Kidney epithelial cell (primary cell): ENCODE data around the gene CXCL5. TPM values are rescaled to one million over a fixed set of nuclear protein-coding genes. Genes with fewer than 3 reads are reported as not detected.
A peak's percentile ranks its signal among the peaks of the same experiment; 100 is the strongest.
"Not testable (repeated sequence)": the region's sequence is repeated elsewhere in the genome, so short reads cannot be mapped to it uniquely, and the experiment has no call there.

Experiments
- DNase-seq: peaks from one replicate; pipeline ENCODE4 v3.0.0-alpha.2; 2010; ENCODE audit warnings: low read depth
- H3K27me3 ChIP-seq: 2 replicates; pipeline ENCODE4 v1.6.0; 2011; ENCODE audit warnings: low read length; ENCODE audit not compliant: control insufficient read depth, insufficient read depth
- H3K36me3 ChIP-seq: 2 replicates; pipeline ENCODE4 v1.5.1; 2011; ENCODE audit warnings: low read length; ENCODE audit not compliant: control insufficient read depth, insufficient read depth
- H3K4me3 ChIP-seq: 2 replicates; pipeline ENCODE4 v1.5.1; 2011; ENCODE audit warnings: low read depth, mild to moderate bottlenecking, control low read depth, low read length
- CTCF ChIP-seq: IDR thresholded peaks from 2 replicates; pipeline ENCODE4 v1.5.1; 2011; ENCODE audit warnings: mild to moderate bottlenecking, moderate library complexity, low read length, control low read depth, inconsistent platforms; ENCODE audit not compliant: insufficient read depth, poor library complexity, severe bottlenecking
- total RNA-seq: library from RNA; depleted of rRNA; stranded (reverse); fragments of >200 nt; gene quantifications from 2 replicates; pipeline ENCODE4 v1.2.3, GENCODE V29; 2015

Gene CXCL5
- total RNA-seq, 1 donor from 2014 or later = 21.4 TPM

DNA sequence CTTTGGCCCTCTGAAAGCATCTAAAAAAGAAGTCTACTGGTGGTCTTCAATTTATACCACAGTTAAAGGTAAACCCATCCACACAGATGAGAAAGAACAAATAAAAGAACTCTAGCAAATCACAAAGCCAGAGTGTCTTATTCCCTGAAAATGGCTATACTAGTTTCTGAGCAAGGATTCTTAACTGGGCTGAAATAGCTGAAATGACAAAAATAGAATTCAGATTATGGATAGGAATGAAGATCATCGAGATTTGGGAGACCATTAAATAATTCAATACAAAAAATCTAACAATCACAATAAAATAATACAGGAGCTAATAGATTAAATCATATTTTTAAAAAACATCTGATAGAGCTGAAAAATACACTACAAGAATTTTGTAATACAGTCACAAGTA is 28.5 kb downstream of the CXCL5 start:
- H3K36me3 ChIP-seq = no peaks in the 10 kb centered on the region
- no peak overlapping the region for H3K4me3 ChIP-seq
- no peak for TF ChIP-seq CTCF
- DNase-seq = no peak
- H3K27me3 ChIP-seq = no peaks in the 10 kb centered on the region

DNA sequence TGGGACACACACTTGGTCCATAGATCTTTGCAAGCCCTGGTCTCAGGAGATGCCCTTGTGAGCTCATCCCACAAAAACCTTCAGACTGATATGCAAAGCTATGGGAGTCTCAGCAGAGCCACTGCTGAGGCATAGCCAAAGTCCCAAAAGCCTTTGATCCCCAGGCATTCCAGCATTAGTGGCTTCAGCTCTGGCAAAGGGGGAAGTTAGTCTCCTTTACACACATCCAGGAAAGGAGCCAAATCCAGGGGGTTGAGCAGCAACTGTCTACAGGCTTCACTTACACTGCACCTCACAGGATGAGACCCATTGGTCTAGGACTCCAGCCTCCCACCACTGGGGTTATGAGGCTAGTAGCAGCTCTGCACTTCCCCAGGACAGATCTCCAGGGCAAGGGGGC is 30.6 kb downstream of the CXCL5 start:
- DNase-seq = no peak
- Histone ChIP-seq H3K27me3 (no peaks in the 10 kb centered on the region), H3K4me3 (no peak overlapping the region), H3K36me3 (no peaks in the 10 kb centered on the region)
- no peak for TF ChIP-seq CTCF

DNA sequence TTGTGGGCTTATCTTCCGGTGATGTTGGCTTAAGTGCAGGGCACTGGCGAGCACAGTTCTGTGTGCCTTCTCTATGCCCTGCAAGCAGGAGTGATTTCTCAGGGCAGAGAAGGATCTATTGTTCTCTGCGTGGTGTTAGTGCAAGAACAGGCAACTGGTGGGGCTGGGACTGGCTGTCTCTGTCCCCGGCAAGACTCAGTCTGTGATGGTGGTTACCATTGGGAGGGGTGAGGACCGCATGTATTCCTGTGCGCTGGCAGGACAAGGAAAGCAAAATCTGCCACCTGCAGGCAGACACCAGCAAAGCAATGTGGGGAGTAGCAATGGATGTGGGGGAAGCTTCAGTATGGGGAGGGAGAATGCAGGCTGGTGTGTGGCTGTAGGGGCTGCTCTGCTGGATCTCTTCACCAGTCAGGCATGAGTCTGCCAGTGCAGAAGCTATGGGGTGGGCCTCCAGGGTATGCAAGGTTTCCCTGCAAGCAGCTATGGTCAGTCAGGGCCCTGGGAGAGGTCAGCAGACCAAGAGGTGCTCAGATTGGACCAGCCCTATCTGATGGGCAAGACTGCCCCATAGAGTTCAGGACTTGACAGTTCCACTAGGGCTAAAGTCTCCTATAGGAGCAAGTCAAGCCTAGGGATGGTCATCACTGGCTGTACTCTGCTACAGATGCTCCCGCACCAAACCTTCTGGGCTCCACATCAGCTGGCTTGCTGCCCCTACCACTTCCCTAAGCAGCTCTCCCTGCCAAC is 33.4 kb downstream of the CXCL5 start:
- H3K27me3 ChIP-seq = no peaks in the 10 kb centered on the region
- peak; percentile 15 for TF ChIP-seq CTCF
- no peak overlapping the region for H3K4me3 ChIP-seq
- DNase-seq = no peak
- no peaks in the 10 kb centered on the region for H3K36me3 ChIP-seq

GRCh38 chr4:73962724-73963123 is 35.8 kb downstream of the CXCL5 start:
- no peak for TF ChIP-seq CTCF
- no peak overlapping the region for H3K4me3 ChIP-seq
- no peak for DNase-seq
- H3K27me3 ChIP-seq = no peaks in the 10 kb centered on the region
- no peaks in the 10 kb centered on the region for H3K36me3 ChIP-seq

DNA sequence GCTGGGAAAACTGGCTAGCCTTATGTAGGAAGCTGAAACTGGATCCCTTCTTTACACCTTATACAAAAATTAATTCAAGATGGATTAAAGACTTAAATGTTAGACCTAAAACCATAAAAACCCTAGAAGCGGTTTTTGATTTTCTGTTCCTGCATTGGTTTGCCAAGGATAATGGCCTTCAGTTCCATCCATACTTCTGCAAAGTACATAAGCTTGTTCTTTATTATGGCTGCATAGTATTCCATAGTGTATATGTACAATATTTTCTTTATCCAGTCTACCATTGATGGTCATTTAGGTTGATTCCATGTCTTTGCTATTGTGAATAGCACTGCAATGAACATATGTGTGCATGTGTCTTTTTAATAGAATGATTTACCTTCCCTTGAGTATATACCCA is 39.4 kb downstream of the CXCL5 start:
- not testable (repeated sequence) for H3K27me3 ChIP-seq, H3K4me3 ChIP-seq, H3K36me3 ChIP-seq, DNase-seq

- Histone ChIP-seq H3K4me3 (no peak overlapping the region), H3K36me3 (no peaks in the 10 kb centered on the region), H3K27me3 (no peaks in the 10 kb centered on the region)
- no peak for DNase-seq
- no peak for TF ChIP-seq CTCF
These were observed 46.1 kb downstream of the CXCL5 start for GRCh38 chr4:73952352-73952751.

DNA sequence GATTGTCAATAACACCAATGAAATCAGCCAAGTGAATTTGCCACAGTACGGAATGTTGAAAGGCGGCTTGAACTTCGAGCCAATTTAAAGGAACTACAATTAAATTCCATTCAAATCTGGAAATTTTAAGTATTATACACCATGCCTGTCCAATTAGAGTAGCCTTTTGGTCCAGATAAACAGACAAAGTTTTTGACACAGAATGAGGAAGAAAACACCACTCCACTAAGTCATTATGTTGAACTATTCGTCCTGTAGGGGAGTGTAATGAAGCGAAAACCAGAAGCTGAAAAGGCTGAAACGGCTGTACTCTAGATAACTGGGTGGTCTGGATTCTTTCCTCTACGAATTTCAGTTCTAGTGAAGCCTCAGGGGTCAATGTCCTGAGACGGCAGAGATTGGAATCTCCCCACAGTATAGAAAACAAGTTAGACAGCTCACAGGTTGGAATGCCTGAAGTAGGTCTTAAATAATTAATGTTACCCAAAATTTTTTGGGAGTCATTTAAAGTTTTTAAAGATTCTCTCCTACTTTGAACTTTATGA is 48.0 kb downstream of the CXCL5 start:
- not testable (repeated sequence) for DNase-seq, H3K36me3 ChIP-seq, H3K4me3 ChIP-seq, H3K27me3 ChIP-seq
